Measurements from ENCODE around the gene THRA.

GRCh38 chr17:40115101-40115436 lies 52.3 kb downstream of the THRA start:
- no peak for TF ChIP-seq CTCF (conservative IDR thresholded peaks at IDR 0.05; ENCODE audit: low read length)
- TF ChIP-seq EZH2phosphoT487 (IDR thresholded peaks at IDR 0.05; ENCODE audit: borderline replicate concordance) = no peak

All from Loucy (cell line).